Panc1 (cell line): ENCODE data around the gene TOMM70. TPM values are rescaled to one million over a fixed set of nuclear protein-coding genes. Genes with fewer than 3 reads are reported as not detected.

Experiments used
- ATAC-seq: fragments of 200-7000 bp; cut with Tn5 transposase; 2 replicates; pipeline ENCODE4 v1.9.1; 2020; ENCODE audit warnings: mild to moderate bottlenecking, moderate library complexity
- BruUV-seq: library from RNA; stranded (reverse); fragments of 400-500 nt; replicated peaks from 2 replicates; lab custom pipeline; 2021; lab: Mats Ljungman, UMichigan
- CTCF ChIA-PET: fragments of 300-600 bp; sonication (Branson Sonifier 250); formaldehyde crosslinking; loops from one replicate; lab custom pipeline; 2022; ENCODE audit warnings: antibody characterized with exemption; lab: Charles Lee
- POLR2A ChIA-PET: fragments of 300-600 bp; sonication (Branson Sonifier 250); formaldehyde crosslinking; loops from one replicate; lab custom pipeline; 2022; ENCODE audit warnings: antibody characterized with exemption; lab: Charles Lee
- DNase-seq: peaks from one replicate; pipeline ENCODE4 v3.0.0-alpha.2; 2010; ENCODE audit warnings: low read depth, low spot score
- H3K27ac ChIP-seq: 2 replicates; pipeline ENCODE4 v1.5.1; 2011; ENCODE audit warnings: mild to moderate bottlenecking, low read length, inconsistent platforms
- H3K27me3 ChIP-seq: fragments of 200-500 bp; sonication (Bioruptor generic); 2 replicates; pipeline ENCODE4 v1.6.0; 2014; ENCODE audit warnings: low read length, inconsistent platforms; ENCODE audit not compliant: control insufficient read depth, insufficient read depth
- H3K36me3 ChIP-seq: fragments of 200-500 bp; sonication (Bioruptor generic); 2 replicates; pipeline ENCODE4 v1.5.1; 2014; ENCODE audit warnings: inconsistent platforms, mild to moderate bottlenecking, low read length, moderate library complexity; ENCODE audit not compliant: control insufficient read depth, insufficient read depth
- H3K4me1 ChIP-seq: 2 replicates; pipeline ENCODE4 v1.5.1; 2011; ENCODE audit warnings: inconsistent platforms, mild to moderate bottlenecking, low read length, moderate library complexity; ENCODE audit not compliant: control insufficient read depth, insufficient read depth
- H3K4me3 ChIP-seq, 2 experiments: 2 replicates each; pipeline ENCODE4 v1.5.1; 2011 to 2012; ENCODE audit warnings: low read depth in 2 of 2, low read length in 2 of 2, mild to moderate bottlenecking in 2 of 2, inconsistent platforms in 1 of 2, moderate library complexity in 1 of 2
- H3K9me3 ChIP-seq: fragments of 200-500 bp; sonication (Bioruptor generic); 2 replicates; pipeline ENCODE4 v1.5.1; 2014; ENCODE audit warnings: low read depth, mild to moderate bottlenecking, inconsistent platforms, low read length, moderate library complexity; ENCODE audit not compliant: control insufficient read depth, insufficient read depth
- CTCF ChIP-seq: fragments of 450-650 bp; IDR thresholded peaks from 2 replicates; pipeline ENCODE4 v1.5.1; 2017; ENCODE audit warnings: mild to moderate bottlenecking
- POLR2AphosphoS5 ChIP-seq: IDR thresholded peaks from 2 replicates; pipeline ENCODE4 v1.6.1; 2012; ENCODE audit warnings: mild to moderate bottlenecking, low read depth, low read length, moderate library complexity
- REST ChIP-seq, 2 experiments: IDR thresholded peaks; 2 replicates each; pipeline ENCODE4 v1.6.1; 2011 to 2012; ENCODE audit warnings: low read depth in 2 of 2, control low read depth in 1 of 2, low read length in 1 of 2, mild to moderate bottlenecking in 1 of 2, moderate library complexity in 1 of 2; ENCODE audit not compliant: insufficient read depth in 1 of 2
- SIN3A ChIP-seq: IDR thresholded peaks from 2 replicates; pipeline ENCODE4 v1.6.1; 2012; ENCODE audit warnings: low read depth, mild to moderate bottlenecking, low read length, moderate library complexity, borderline replicate concordance; ENCODE audit not compliant: insufficient read depth
- TCF7L2 ChIP-seq: IDR thresholded peaks from 2 replicates; pipeline ENCODE4 v1.6.1; 2011; ENCODE audit warnings: mild to moderate bottlenecking, low read depth, low read length, inconsistent platforms
- in situ Hi-C: cut with HindIII; loops from 2 replicates; pipeline ENCODE4 v1.10.0; 2016; ENCODE audit warnings: low sequenced_read_pairs, low pct_unique_long_range_greater_than_20kb
- intact Hi-C: fragments of 100-400 bp; cut with micrococcal nuclease; formaldehyde crosslinking; loops from one replicate; pipeline ENCODE4 v1.10.0; 2022; ENCODE audit not compliant: unreplicated experiment
- total RNA-seq: library from RNA; stranded (reverse); gene quantifications from one replicate; pipeline ENCODE4 v1.2.1, GENCODE V29; 2021; ENCODE audit not compliant: unreplicated experiment

TOMM70 gene
- total RNA-seq, 1 experiment from 2014 or later: 55.7 TPM

GRCh38 chr3:100411091-100411982 lies 10.4 kb upstream of the TOMM70 start:
- Histone ChIP-seq H3K9me3 (peaks cover 8% of the 10 kb centered on the region; the same call in 1 of the 2 replicates), H3K4me3 (no peak overlapping the region), H3K36me3 (no peaks in the 10 kb centered on the region), H3K27me3 (no peaks in the 10 kb centered on the region), H3K27ac (no peak overlapping the region), H3K4me1 (no peaks in the 10 kb centered on the region)
- CTCF ChIA-PET: no interaction called here
- in situ Hi-C loops: no loop called here
- ATAC-seq: no peak
- TF ChIP-seq SIN3A (no peak), REST (IDR thresholded peaks at IDR 0.05; ENCODE audit: insufficient read depth in 1 of 2, low read depth in 2 of 2, low read length in 1 of 2) (no peak), TCF7L2 (no peak), POLR2AphosphoS5 (no peak)
- no TSS peak for BruUV-seq
- intact Hi-C loops: no loop called here
- no peak for DNase-seq
- POLR2A ChIA-PET: interaction anchor here (0.7 kb wide), 1 partner anchor 679 kb away, joined by 3 read pairs; no protein-coding TSS in a partner anchor

GRCh38 chr3:100407977-100408532 lies 7.2 kb upstream of the TOMM70 start:
- ATAC-seq: no peak

More at GRCh38 chr3:100407977-100408532, 7.2 kb upstream of the TOMM70 start:
- intact Hi-C loops (loop anchor here (10.0 kb wide), 1 partner anchor 187 kb away; no protein-coding TSS in a partner anchor), in situ Hi-C loops (no loop called here)
- Histone ChIP-seq H3K4me1 (no peaks in the 10 kb centered on the region; the same call in 1 of the 2 replicates), H3K9me3 (peaks cover 8% of the 10 kb centered on the region; the same call in 1 of the 2 replicates), H3K27ac (no peak overlapping the region), H3K36me3 (no peaks in the 10 kb centered on the region), H3K27me3 (no peaks in the 10 kb centered on the region), H3K4me3 (no peak overlapping the region)
- ChIA-PET POLR2A (interaction anchor here (0.5 kb wide), 1 partner anchor 79 kb away, joined by 9 read pairs; no protein-coding TSS in a partner anchor), CTCF (no interaction called here)
- BruUV-seq: no TSS peak
- TF ChIP-seq POLR2AphosphoS5 (no peak), TCF7L2 (no peak), SIN3A (no peak), CTCF (no peak), REST (IDR thresholded peaks at IDR 0.05; ENCODE audit: insufficient read depth in 1 of 2, low read depth in 2 of 2, low read length in 1 of 2) (no peak)
- DNase-seq: no peak
